Activated T-cell treated with anti-CD3 and anti-CD28 coated beads for 1 hour (primary cell): ENCODE data around the gene PNMT.

Source experiments
- DNase-seq: peaks from one replicate; pipeline ENCODE4 v3.0.0-alpha.2; 2020; ENCODE audit warnings: low read depth

Gene PNMT

DNA sequence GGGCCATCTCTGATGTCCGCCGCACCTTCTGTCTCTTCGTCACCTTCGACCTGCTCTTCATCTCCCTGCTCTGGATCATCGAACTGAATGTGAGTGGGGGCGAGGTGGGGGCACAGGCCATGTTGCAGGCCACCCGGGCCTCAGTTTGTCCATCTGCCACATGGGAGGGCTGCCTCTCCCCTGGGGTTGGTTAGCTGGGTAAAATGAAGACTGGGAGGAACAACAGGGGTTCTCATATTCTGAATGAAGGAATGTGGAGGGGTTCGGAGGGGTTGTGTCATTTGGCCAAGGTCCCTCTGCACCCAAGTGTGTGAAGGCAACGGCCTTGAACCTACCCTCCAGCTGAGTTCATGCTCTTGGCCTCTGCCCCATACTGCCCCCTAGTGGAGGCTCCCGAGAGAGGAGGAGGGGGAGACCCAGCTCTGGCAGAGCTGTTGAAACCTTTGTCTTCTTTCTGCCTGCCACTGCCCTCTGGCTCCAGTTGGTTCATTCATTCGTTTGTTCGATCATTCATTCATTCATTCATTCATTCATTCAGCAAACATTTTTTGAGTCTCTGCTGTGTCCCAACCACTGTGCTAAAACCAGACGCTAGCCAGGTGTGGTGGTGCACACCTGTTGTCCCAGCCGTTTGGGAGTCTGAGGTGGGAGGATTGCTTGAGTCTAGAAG is 14.5 kb upstream of the PNMT start:
- DNase-seq, result peak; percentile 80

DNA sequence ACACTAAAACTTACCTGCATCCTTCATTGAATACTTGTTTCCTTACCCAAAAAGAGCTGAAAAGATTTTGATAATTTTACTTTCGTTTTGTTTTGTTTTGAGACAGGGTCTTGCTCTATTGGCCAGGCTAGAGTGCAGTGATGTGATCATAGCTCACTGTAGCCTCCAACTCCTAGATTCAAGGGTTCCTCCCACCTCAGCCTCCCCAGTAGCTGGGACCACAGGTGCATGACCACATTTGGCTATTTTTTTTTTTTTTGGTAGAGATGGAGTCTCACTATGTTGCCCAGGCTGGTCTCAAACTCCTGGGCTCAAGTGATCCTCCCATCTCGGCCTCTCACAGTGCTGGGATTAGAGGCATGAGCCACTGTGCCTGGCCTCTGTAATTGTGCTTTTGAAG is 13.1 kb upstream of the PNMT start:
- no peak for DNase-seq

DNA sequence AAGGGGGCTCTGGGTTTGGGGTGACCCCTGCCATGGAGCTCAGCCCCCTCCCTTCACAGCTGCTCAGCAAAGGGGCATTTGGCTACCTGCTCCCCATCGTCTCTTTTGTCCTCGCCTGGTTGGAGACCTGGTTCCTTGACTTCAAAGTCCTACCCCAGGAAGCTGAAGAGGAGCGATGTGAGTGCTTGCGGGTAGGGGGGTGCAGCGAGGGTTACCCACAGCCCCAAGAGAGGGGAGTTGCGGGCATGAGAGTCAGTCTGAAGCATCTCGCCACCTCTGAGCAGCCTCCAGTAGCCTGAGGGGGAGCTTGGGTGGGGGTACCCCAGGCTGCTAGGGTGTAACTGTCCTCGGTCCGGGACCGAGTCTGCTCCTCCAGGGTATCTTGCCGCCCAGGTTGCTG is 9.9 kb upstream of the PNMT start:
- DNase-seq, result no peak

DNA sequence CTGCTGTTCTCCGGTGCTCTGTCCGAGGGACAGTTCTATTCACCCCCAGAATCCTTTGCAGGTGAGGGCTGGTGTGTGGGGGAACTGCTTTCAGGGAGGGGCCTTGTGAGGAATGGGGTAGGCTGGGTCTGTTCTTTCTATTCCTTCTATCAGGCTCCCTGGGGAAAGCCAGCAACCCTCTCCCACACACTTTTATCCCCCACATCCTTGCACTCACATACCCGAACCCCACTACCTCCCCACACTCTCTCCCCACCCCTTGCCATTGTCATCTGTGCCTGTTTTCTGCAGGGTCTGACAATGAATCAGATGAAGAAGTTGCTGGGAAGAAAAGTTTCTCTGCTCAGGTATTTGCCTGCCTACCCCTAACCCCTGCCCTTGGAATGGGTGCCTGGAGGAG is 9.5 kb upstream of the PNMT start:
- no peak for DNase-seq

DNA sequence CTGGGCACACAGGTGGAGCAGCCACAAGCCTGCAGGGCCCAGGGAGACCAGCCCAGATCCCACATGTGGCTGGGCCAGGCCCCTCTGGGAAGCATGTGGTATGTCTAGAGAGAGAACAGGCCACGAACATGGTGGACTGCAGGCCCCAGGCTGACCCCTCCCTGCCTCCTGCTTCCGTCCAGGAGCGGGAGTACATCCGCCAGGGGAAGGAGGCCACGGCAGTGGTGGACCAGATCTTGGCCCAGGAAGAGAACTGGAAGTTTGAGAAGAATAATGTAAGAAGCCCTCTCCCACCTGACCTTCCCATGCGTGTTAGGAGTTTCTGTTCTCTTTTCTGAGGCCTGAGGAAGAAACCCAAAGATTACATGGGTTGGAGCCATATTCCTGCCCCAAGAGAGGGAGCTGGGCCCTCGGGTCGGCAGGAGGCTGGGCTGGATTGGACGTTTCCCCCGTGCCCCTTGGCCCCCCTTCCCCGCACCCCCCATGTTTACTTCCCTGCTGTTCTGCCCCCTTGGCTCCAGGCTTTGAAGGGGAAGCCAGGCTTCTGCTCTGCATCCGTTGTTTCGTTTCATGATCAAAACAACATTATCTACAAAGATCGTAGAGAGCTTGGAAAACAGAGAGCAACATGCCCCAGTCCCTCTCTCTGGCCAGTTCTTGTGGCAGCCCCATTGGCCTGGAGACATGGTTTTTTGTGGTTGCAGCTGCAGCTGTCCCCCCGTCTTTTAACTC is 8.8 kb upstream of the PNMT start:
- no peak for DNase-seq

DNA sequence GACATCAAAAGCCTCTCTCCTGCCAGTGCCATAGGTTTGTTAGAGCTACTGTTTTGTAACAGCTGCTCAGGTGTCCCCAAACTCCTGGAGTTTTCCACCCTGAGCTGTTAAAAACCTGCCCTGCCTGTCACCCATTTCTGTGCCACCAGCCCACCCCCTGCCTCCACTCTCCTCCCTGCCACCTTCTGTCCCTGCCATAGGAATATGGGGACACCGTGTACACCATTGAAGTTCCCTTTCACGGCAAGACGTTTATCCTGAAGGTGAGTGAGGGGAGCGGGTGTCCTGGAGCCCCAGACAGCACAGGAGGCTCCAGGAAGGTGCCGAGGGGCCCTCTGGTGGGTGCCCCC is 8.3 kb upstream of the PNMT start:
- no peak for DNase-seq

DNA sequence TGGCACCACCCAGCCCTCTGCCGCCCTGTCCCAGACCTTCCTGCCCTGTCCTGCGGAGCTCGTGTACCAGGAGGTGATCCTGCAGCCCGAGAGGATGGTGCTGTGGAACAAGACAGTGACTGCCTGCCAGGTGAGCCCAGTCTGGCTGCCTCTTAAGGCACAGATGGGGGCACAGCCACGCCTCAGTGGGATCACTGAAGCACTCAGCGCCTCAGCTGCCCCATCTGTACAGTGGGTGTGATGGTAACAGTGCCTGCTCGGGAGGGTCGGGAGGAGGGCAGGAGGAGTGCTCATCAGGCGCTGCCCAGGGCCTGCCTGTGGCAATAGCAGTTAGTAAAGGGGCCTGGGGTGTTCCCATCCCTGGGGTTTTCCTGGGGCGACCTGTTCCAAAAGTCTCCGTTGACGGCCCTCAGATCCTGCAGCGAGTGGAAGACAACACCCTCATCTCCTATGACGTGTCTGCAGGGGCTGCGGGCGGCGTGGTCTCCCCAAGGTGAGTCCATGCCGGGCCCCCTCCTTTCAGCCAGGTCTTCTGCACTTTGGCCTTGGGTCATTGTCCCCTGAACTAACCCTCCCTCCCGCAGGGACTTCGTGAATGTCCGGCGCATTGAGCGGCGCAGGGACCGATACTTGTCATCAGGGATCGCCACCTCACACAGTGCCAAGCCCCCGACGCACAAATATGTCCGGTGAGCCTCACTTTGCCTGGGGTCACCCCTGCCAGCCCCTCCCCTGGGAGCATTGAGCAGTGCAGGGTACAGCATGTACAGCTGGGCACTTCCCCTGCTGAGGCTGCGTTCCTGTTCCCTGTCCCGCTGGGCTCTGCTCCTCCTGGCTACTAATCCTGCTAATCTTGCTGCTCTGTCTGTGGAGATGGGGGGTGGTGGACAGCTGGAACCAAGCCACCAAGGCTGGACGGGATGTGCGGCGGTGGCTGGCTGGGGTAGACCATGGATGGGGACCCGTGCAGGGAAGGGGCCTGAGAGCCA is 7.6 kb upstream of the PNMT start:
- no peak for DNase-seq

DNA sequence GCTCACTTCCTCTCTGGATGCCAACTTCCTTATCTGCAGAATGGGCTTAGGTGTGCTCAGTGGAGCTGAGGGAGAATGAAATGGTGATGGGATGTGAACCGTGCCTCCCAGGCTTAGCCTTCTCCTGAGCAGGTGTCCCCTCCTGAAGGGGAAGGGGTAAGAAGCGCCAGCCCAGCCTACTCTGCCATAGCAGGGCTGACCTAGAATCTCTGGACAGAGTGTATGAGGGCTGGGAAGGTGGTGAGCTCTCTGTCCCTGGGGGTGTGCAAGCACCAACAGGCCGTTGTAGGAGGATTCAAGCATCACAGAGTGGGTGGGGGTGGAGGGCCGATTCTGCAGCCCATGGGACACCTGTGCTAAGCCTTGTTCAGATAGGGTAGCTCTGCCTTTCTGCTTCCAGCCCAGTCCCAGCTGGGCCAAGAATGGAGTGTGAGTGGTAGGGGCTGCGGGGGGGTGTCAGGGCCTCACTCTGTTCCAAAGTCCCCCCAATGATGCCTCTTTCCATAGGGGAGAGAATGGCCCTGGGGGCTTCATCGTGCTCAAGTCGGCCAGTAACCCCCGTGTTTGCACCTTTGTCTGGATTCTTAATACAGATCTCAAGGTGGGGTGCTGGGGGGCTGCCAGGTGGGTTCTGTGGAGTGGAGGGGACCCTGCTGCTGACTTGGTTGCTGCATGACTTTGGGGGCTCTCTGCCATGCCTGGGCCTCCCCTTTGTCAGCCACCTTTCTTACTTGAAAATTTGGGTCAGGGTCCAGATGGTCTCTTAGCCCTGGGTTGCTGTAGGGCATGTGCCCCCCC is 6.3 kb upstream of the PNMT start:
- DNase-seq, result no peak

DNA sequence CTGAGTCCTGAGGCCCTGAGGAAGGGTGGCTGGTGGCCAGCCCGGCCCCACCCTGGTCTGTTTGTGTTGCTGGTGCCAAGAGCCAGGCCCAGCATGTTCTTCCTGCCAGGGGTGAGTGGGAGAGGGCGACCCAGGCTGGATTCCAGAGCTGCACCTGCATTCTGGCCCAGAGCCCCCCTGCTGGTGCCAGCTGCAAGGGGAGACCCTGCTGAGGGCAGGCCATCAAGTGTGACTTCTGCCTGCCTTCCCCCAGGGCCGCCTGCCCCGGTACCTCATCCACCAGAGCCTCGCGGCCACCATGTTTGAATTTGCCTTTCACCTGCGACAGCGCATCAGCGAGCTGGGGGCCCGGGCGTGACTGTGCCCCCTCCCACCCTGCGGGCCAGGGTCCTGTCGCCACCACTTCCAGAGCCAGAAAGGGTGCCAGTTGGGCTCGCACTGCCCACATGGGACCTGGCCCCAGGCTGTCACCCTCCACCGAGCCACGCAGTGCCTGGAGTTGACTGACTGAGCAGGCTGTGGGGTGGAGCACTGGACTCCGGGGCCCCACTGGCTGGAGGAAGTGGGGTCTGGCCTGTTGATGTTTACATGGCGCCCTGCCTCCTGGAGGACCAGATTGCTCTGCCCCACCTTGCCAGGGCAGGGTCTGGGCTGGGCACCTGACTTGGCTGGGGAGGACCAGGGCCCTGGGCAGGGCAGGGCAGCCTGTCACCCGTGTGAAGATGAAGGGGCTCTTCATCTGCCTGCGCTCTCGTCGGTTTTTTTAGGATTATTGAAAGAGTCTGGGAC is 5.5 kb upstream of the PNMT start:
- no peak for DNase-seq

DNA sequence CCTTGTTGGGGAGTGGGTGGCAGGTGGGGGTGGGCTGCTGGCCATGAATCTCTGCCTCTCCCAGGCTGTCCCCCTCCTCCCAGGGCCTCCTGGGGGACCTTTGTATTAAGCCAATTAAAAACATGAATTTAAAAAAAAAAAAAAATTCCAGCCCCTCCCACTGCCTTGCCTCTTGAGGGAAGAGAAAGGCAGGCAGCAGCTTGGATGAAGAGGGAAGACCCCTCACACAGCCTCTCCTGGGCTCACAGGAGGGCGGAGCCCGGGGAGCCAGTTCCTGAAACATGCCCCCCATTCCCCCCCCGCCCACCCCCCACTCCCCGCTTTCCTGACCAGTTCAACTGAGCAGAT is 4.9 kb upstream of the PNMT start:
- no peak for DNase-seq

DNA sequence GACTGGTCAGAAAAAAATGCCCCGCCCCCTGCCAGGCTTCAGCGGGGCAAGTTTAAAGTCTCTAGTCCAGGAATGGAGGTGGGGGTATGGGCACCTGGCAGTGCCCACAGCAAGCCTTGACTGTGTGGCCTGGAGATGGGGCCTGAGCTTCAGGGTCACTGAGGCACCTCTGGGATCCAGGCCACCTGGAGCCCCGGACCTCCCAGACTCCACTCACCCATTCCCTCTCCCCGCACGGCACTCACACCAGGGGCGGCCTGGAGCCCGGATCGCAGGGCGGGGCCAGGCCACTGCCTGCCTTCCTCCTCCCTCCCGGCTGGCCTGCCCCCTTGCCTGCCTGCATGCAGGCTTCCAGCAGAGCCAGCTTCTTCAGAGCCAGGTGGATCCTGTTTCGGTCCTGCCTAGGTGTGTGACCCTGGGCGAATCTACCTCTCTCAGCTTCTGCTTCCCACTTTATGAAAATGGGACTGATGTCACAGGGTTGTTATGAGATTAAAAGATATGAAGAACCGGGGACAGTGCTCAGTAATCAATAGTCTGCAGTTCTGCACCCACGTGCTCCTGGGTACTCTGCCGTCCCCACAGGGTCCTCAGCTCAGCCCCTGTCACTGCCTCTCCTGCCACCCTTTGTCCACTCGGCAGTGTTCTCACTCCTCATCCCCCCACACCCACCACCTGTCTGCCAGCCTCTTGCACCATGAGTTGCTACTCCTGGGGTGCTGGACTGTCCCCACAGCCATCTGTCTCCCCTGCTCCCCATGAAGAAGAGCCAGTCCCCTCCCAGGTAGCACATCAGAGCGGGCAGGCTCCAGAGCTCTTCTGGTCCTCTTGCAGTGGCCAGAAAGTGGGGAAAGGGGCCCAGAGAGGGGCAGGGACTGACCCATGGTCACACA is 4.3 kb upstream of the PNMT start:
- no peak for DNase-seq

DNA sequence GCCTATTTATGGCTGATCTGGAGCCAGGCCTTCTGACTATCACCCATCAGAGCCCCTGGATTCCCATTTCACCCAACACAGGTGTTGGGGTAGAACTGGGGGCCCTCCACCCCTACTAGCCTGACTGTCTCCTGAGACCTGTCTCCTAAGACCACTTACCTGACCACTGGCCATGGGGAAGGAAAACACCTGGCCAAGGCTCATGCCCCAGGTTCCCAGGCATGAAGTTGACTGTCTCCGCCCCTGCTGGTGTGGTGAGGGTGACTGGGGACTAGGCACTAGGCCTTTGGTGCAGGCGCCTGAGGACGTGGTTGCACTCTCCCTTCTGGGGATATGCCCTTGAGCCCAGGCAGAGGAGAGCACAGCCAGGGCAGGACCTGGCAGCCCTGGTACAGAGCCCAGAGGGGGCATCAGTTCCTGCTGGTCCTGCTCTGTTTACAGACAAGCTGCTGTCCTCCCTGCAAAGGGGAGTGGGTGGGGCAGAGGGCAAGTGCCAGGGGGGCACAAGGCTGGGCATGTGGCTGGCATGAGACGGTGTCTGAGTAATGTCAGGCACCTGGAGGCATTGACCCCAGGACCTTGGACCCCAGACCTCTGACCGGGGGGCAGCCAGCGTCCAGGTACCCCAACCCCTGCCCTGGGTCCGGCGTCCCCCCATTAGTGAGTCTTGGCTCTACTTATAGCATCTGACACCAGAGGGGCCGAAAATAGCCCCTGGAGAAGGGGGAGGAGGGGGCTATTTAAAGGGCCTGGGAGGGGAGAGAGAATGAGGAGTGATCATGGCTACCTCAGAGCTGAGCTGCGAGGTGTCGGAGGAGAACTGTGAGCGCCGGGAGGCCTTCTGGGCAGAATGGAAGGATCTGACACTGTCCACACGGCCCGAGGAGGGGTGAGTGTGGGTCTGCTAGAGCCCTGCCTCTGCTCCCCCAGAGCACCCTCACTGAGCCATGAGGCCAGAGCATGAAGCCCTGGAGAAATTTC is 3.4 kb upstream of the PNMT start, which contains the start of gene TCAP:
TSS of gene TCAP (plus strand) at position 769 of the 981 bp plus-strand sequence. CDS start at position 780, 11 bp downstream.
- DNase-seq, result no peak

DNA sequence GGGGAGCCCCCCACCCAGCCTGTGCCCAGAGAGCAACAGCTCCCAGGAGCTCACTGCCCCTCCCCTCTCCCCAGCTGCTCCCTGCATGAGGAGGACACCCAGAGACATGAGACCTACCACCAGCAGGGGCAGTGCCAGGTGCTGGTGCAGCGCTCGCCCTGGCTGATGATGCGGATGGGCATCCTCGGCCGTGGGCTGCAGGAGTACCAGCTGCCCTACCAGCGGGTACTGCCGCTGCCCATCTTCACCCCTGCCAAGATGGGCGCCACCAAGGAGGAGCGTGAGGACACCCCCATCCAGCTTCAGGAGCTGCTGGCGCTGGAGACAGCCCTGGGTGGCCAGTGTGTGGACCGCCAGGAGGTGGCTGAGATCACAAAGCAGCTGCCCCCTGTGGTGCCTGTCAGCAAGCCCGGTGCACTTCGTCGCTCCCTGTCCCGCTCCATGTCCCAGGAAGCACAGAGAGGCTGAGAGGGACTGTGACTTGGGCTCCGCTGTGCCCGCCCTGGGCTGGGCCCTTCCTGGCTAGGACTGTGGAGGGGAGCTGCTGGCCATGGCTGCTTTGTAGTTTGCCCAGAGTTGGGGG is 2.5 kb upstream of the PNMT start:
- no peak for DNase-seq

DNA sequence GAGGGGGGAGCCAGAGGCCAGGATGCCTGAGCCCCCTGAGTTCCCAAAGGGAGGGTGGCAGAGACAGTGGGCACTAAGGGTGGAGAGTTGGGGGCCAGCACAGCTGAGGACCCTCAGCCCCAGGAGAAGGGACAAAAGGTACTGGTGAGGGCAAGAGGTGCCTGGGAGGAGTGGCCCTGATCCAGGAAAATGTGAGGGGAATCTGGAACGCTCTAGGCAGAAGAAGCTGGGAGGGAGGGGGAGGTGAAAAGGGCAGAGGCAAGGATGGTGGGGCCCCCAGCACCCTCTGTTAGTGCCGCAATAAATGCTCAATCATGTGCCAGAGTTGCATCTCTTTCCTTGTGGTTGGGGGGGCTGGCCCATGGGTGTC is 2.0 kb upstream of the PNMT start:
- DNase-seq, result no peak

DNA sequence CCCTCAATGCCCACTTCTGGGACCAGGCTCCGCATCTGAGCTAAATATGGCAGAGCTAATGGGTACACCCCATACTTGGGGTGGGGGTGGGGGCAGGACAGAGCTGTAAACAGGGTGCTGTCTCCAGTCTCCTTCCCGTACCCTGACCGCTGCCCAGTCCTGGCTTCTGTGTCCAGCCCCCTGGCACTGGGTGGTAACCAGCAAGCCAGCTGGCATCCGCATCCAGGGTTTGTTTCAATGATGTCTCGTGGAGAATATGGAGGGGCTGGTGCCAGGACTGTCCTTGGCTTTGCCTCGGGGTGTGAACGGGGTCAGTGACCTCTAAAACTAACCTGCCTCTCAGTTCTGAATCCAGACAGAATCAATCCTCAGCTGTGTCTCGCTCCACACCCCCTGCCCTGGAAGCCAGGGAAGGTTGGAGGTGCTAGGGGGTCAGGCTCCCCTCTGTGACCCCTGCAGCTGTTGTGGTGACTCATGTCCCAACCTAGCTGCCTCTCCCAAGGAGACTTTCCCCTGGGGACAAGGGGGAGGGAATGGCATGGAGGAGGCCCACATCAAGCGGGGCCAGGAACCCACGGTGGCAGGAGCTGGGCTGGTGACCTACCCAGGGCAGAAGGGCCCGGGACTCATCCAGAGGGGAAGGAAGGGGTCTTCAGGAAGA is 1.5 kb upstream of the PNMT start:
- no peak for DNase-seq

DNA sequence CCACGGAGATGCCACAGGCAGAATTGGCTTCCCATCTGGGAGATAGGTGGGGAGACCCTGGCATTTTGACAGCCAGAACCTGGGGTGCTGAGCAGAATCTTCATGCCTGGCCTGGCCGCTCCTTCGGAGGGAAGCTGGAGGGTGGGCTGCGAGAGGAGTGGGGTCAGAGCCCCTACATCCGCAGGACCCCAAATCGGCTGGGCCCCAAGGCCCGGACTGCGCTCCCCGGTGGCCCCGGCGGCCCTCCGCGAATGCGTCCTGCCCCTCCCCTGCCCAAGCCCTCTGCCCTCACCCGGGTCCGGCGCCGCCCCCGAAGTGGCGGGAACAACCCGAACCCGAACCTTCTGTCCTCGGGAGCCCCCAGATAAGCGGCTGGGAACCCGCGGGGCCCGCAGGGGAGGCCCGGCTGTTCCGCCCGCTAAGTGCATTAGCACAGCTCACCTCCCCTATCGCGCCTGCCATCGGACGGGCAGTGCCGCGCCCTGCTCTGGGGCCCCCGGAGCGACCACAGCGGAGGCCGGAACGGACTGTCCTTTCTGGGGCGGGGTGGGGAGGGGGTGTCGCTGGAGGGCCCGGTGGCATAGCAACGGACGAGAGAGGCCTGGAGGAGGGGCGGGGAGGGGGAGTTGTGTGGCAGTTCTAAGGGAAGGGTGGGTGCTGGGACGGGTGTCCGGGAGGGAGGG is 850 bp upstream of the PNMT start:
- DNase-seq, result no peak
